Activated CD8-positive, alpha-beta T cell treated with anti-CD3 and anti-CD28 coated beads, Interleukin-2, amount 10 ng/mL, durations not matched to agents 7 days and 5 days (primary cell): ENCODE data around the gene OMP. TPM values are rescaled to one million over a fixed set of nuclear protein-coding genes. Genes with fewer than 3 reads are reported as not detected.
A peak's percentile ranks its signal among the peaks of the same experiment; 100 is the strongest.

Experiments
- ATAC-seq: fragments of 150-1000 bp; cut with Tn5 transposase; one replicate; pipeline ENCODE4 v1.10.0; 2021; ENCODE audit warnings: moderate library complexity
- CTCF ChIA-PET: fragments of 350-600 bp; sonication (Branson Sonifier 250); formaldehyde crosslinking; loops from one replicate; lab custom pipeline; 2021; ENCODE audit warnings: antibody characterized with exemption; lab: Charles Lee
- POLR2A ChIA-PET: fragments of 350-600 bp; sonication (Branson Sonifier 250); formaldehyde crosslinking; loops from one replicate; lab custom pipeline; 2021; ENCODE audit warnings: antibody characterized with exemption; lab: Charles Lee
- DNase-seq: peaks from one replicate; pipeline ENCODE4 v3.0.0-alpha.2; 2020
- H3K27ac Mint-ChIP-seq: one replicate; pipeline ENCODE4 v1.8.0; 2021; ENCODE audit warnings: mild to moderate bottlenecking, mixed read lengths
- H3K27me3 Mint-ChIP-seq: one replicate; pipeline ENCODE4 v1.8.0; 2021; ENCODE audit warnings: low read depth, mixed read lengths
- H3K36me3 Mint-ChIP-seq: one replicate; pipeline ENCODE4 v1.8.0; 2021; ENCODE audit warnings: low read depth, mixed read lengths
- H3K4me1 Mint-ChIP-seq: one replicate; pipeline ENCODE4 v1.8.0; 2021; ENCODE audit warnings: low read depth, mixed read lengths
- H3K4me3 Mint-ChIP-seq: one replicate; pipeline ENCODE4 v1.8.0; 2021; ENCODE audit warnings: mild to moderate bottlenecking, mixed read lengths
- H3K9me3 Mint-ChIP-seq: one replicate; pipeline ENCODE4 v1.8.0; 2022; ENCODE audit warnings: mixed read lengths; ENCODE audit not compliant: insufficient read depth
- total RNA-seq, 2 experiments: library from RNA; stranded (reverse); gene quantifications; one replicate each; pipeline ENCODE4 v1.2.3, GENCODE V29; 2021

Gene OMP
- total RNA-seq, 2 experiments from 2014 or later: not detected

- CTCF ChIA-PET: interaction anchor here (0.9 to 2.5 kb wide), 5 partner anchors 10 to 162 kb away, joined by 4 to 32 read pairs (median 7); partner anchors contain the start of gene MYO7A
- Mint-ChIP-seq H3K4me1 (peaks cover 32% of the 10 kb centered on the region), H3K9me3 (no peaks in the 10 kb centered on the region), H3K27ac (peak overlapping the region; percentile 56), H3K27me3 (peaks cover 13% of the 10 kb centered on the region), H3K4me3 (no peak overlapping the region), H3K36me3 (no peaks in the 10 kb centered on the region)
- POLR2A ChIA-PET: interaction anchor here (1.4 to 2.3 kb wide), 4 partner anchors 8 to 16 kb away, joined by 3 to 16 read pairs (median 9); no protein-coding TSS in a partner anchor
- no peak for ATAC-seq
- DNase-seq: no peak
These were observed 21.2 kb upstream of the OMP start for GRCh38 chr11:77081381-77081851.

- Mint-ChIP-seq H3K27me3 (peaks cover 10% of the 10 kb centered on the region), H3K4me1 (peaks cover 32% of the 10 kb centered on the region), H3K4me3 (peak overlapping the region; percentile 71), H3K36me3 (no peaks in the 10 kb centered on the region), H3K27ac (peak overlapping the region; percentile 95), H3K9me3 (no peaks in the 10 kb centered on the region)
- POLR2A ChIA-PET: interaction anchor here (1.0 to 2.3 kb wide), 7 partner anchors 9 to 162 kb away, joined by 3 to 16 read pairs (median 4); no protein-coding TSS in a partner anchor
- CTCF ChIA-PET: interaction anchor here (0.7 to 2.5 kb wide), 13 partner anchors 9 to 283 kb away, joined by 3 to 32 read pairs (median 3); partner anchors contain the start of genes CAPN5 and MYO7A
- DNase-seq (no peak), ATAC-seq (peak; percentile 41)
These were observed 20.4 kb upstream of the OMP start for GRCh38 chr11:77081976-77082836.

- Mint-ChIP-seq H3K27me3 (peaks cover 6% of the 10 kb centered on the region), H3K36me3 (no peaks in the 10 kb centered on the region), H3K4me3 (peak overlapping the region; percentile 71), H3K4me1 (peaks cover 32% of the 10 kb centered on the region), H3K9me3 (no peaks in the 10 kb centered on the region), H3K27ac (peak overlapping the region; percentile 95)
- ATAC-seq (peak; percentile 95), DNase-seq (peak; percentile 82)
- CTCF ChIA-PET: interaction anchor here (0.7 to 2.5 kb wide), 13 partner anchors 8 to 1481 kb away, joined by 3 to 32 read pairs (median 3); partner anchors contain the start of genes CAPN5 and MYO7A
- POLR2A ChIA-PET: interaction anchor here (0.8 to 2.3 kb wide), 7 partner anchors 9 to 162 kb away, joined by 3 to 16 read pairs (median 4); no protein-coding TSS in a partner anchor
These were observed 19.6 kb upstream of the OMP start for GRCh38 chr11:77082838-77083565.

GRCh38 chr11:77083566-77084245 lies 18.9 kb upstream of the OMP start:
- DNase-seq (no peak), ATAC-seq (no peak)
- peaks cover 1% of the 10 kb centered on the region for H3K27me3 Mint-ChIP-seq
- ChIA-PET CTCF (interaction anchor here (0.7 to 2.5 kb wide), 3 partner anchors 7 to 1480 kb away, joined by 3 to 32 read pairs (median 19); no protein-coding TSS in a partner anchor), POLR2A (interaction anchor here (0.8 to 2.3 kb wide), 3 partner anchors 8 to 25 kb away, joined by 3 to 16 read pairs (median 12); no protein-coding TSS in a partner anchor)
- H3K36me3 Mint-ChIP-seq: no peaks in the 10 kb centered on the region
- peaks cover 32% of the 10 kb centered on the region for H3K4me1 Mint-ChIP-seq
- no peaks in the 10 kb centered on the region for H3K9me3 Mint-ChIP-seq
- H3K27ac Mint-ChIP-seq: peak overlapping the region; percentile 95
- H3K4me3 Mint-ChIP-seq: no peak overlapping the region

- no peaks in the 10 kb centered on the region for H3K9me3 Mint-ChIP-seq
These were observed 18.0 kb upstream of the OMP start for GRCh38 chr11:77084581-77085191.

GRCh38 chr11:77085652-77086051 lies 17.0 kb upstream of the OMP start:
- Mint-ChIP-seq H3K27me3 (no peaks in the 10 kb centered on the region), H3K9me3 (no peaks in the 10 kb centered on the region), H3K36me3 (no peaks in the 10 kb centered on the region), H3K4me3 (no peak overlapping the region), H3K4me1 (peaks cover 26% of the 10 kb centered on the region), H3K27ac (no peak overlapping the region)
- ChIA-PET CTCF (no interaction called here), POLR2A (no interaction called here)
- ATAC-seq: no peak
- no peak for DNase-seq

More at GRCh38 chr11:77084581-77085191, 18.0 kb upstream of the OMP start:
- ChIA-PET POLR2A (no interaction called here), CTCF (no interaction called here)
- no peak overlapping the region for H3K4me3 Mint-ChIP-seq
- DNase-seq (no peak), ATAC-seq (no peak)
- H3K27me3 Mint-ChIP-seq: no peaks in the 10 kb centered on the region
- H3K27ac Mint-ChIP-seq: peak overlapping the region; percentile 26
- H3K4me1 Mint-ChIP-seq: peaks cover 30% of the 10 kb centered on the region
- no peaks in the 10 kb centered on the region for H3K36me3 Mint-ChIP-seq

- Mint-ChIP-seq H3K36me3 (no peaks in the 10 kb centered on the region), H3K27me3 (no peaks in the 10 kb centered on the region), H3K4me3 (no peak overlapping the region), H3K27ac (no peak overlapping the region), H3K4me1 (peaks cover 25% of the 10 kb centered on the region), H3K9me3 (no peaks in the 10 kb centered on the region)
- CTCF ChIA-PET: interaction anchor here (1.0 kb wide), 1 partner anchor 39 kb away, joined by 3 read pairs; no protein-coding TSS in a partner anchor
- ATAC-seq (no peak), DNase-seq (no peak)
- POLR2A ChIA-PET: no interaction called here
These were observed 15.8 kb upstream of the OMP start for GRCh38 chr11:77086521-77087472.

- H3K4me3 Mint-ChIP-seq: no peak overlapping the region
- H3K27me3 Mint-ChIP-seq: no peaks in the 10 kb centered on the region
- no peaks in the 10 kb centered on the region for H3K9me3 Mint-ChIP-seq
- ChIA-PET POLR2A (no interaction called here), CTCF (interaction anchor here (1.0 kb wide), 1 partner anchor 40 kb away, joined by 3 read pairs; no protein-coding TSS in a partner anchor)
- no peaks in the 10 kb centered on the region for H3K36me3 Mint-ChIP-seq
- peaks cover 15% of the 10 kb centered on the region for H3K4me1 Mint-ChIP-seq
- DNase-seq (no peak), ATAC-seq (no peak)
- no peak overlapping the region for H3K27ac Mint-ChIP-seq
These were observed 14.9 kb upstream of the OMP start for GRCh38 chr11:77087723-77088225.

GRCh38 chr11:77088236-77089003 lies 14.2 kb upstream of the OMP start:
- Mint-ChIP-seq H3K4me3 (no peak overlapping the region), H3K9me3 (no peaks in the 10 kb centered on the region), H3K4me1 (peaks cover 9% of the 10 kb centered on the region), H3K27ac (no peak overlapping the region), H3K36me3 (no peaks in the 10 kb centered on the region), H3K27me3 (no peaks in the 10 kb centered on the region)
- no peak for DNase-seq
- ChIA-PET CTCF (interaction anchor here (1.0 to 1.3 kb wide), 2 partner anchors 40 to 169 kb away, joined by 4 to 5 read pairs; no protein-coding TSS in a partner anchor), POLR2A (no interaction called here)
- no peak for ATAC-seq
